ENCODE measurements around the gene KCNK5. TPM values are rescaled to one million over a fixed set of nuclear protein-coding genes. Genes with fewer than 3 reads are reported as not detected.

The KCNK5 gene
- total and polyA plus RNA-seq, 2 experiments from 2014 or later: 0.21 to 0.27 TPM

- Histone ChIP-seq H3K9me3 (ENCODE audit: low read depth) (no peaks in the 10 kb centered on the region), H3K4me1 (ENCODE audit: low read depth) (no peaks in the 10 kb centered on the region), H3K4me3 (no peak overlapping the region), H3K27ac (no peak overlapping the region), H3K27me3 (peaks cover 20% of the 10 kb centered on the region), H3K36me3 (no peaks in the 10 kb centered on the region)
- no peak for DNase-seq (ENCODE audit: low read depth in 1 of 2, low spot score in 1 of 2)
- TF ChIP-seq, protein P1, sequence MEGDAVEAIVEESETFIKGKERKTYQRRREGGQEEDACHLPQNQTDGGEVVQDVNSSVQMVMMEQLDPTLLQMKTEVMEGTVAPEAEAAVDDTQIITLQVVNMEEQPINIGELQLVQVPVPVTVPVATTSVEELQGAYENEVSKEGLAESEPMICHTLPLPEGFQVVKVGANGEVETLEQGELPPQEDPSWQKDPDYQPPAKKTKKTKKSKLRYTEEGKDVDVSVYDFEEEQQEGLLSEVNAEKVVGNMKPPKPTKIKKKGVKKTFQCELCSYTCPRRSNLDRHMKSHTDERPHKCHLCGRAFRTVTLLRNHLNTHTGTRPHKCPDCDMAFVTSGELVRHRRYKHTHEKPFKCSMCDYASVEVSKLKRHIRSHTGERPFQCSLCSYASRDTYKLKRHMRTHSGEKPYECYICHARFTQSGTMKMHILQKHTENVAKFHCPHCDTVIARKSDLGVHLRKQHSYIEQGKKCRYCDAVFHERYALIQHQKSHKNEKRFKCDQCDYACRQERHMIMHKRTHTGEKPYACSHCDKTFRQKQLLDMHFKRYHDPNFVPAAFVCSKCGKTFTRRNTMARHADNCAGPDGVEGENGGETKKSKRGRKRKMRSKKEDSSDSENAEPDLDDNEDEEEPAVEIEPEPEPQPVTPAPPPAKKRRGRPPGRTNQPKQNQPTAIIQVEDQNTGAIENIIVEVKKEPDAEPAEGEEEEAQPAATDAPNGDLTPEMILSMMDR (IDR thresholded peaks at IDR 0.05; ENCODE audit: low read depth, low read length): no peak
These were observed 56.9 kb downstream of the KCNK5 start for GRCh38 chr6:39172377-39172757.

- H3K27me3 ChIP-seq: peaks cover 26% of the 10 kb centered on the region
- H3K36me3 ChIP-seq: no peaks in the 10 kb centered on the region
- no peak for DNase-seq (ENCODE audit: low read depth in 1 of 2, low spot score in 1 of 2)
- H3K9me3 ChIP-seq (ENCODE audit: low read depth): no peaks in the 10 kb centered on the region
- no peak overlapping the region for H3K4me3 ChIP-seq
- H3K4me1 ChIP-seq (ENCODE audit: low read depth): no peaks in the 10 kb centered on the region
- H3K27ac ChIP-seq: no peak overlapping the region
- TF ChIP-seq, protein P1 (IDR thresholded peaks at IDR 0.05; ENCODE audit: low read depth, low read length): no peak
These were observed 57.5 kb downstream of the KCNK5 start for GRCh38 chr6:39171489-39172376.

- no peaks in the 10 kb centered on the region for H3K4me1 ChIP-seq (ENCODE audit: low read depth)
- H3K4me3 ChIP-seq: no peak overlapping the region
- H3K27me3 ChIP-seq: peaks cover 26% of the 10 kb centered on the region
- no peak for DNase-seq (ENCODE audit: low read depth in 1 of 2, low spot score in 1 of 2)
- no peaks in the 10 kb centered on the region for H3K36me3 ChIP-seq
- TF ChIP-seq, protein P1 (IDR thresholded peaks at IDR 0.05; ENCODE audit: low read depth, low read length): no peak
- H3K27ac ChIP-seq: no peak overlapping the region
- no peaks in the 10 kb centered on the region for H3K9me3 ChIP-seq (ENCODE audit: low read depth)
These were observed 58.4 kb downstream of the KCNK5 start for GRCh38 chr6:39170860-39171259.

- Histone ChIP-seq H3K4me1 (ENCODE audit: low read depth) (no peaks in the 10 kb centered on the region), H3K36me3 (no peaks in the 10 kb centered on the region), H3K4me3 (no peak overlapping the region), H3K27ac (no peak overlapping the region), H3K27me3 (peaks cover 26% of the 10 kb centered on the region), H3K9me3 (ENCODE audit: low read depth) (no peaks in the 10 kb centered on the region)
- TF ChIP-seq, protein P1 (IDR thresholded peaks at IDR 0.05; ENCODE audit: low read depth, low read length): no peak
- no peak for DNase-seq (ENCODE audit: low read depth in 1 of 2, low spot score in 1 of 2)
These were observed 58.9 kb downstream of the KCNK5 start for GRCh38 chr6:39170389-39170788.

DNA sequence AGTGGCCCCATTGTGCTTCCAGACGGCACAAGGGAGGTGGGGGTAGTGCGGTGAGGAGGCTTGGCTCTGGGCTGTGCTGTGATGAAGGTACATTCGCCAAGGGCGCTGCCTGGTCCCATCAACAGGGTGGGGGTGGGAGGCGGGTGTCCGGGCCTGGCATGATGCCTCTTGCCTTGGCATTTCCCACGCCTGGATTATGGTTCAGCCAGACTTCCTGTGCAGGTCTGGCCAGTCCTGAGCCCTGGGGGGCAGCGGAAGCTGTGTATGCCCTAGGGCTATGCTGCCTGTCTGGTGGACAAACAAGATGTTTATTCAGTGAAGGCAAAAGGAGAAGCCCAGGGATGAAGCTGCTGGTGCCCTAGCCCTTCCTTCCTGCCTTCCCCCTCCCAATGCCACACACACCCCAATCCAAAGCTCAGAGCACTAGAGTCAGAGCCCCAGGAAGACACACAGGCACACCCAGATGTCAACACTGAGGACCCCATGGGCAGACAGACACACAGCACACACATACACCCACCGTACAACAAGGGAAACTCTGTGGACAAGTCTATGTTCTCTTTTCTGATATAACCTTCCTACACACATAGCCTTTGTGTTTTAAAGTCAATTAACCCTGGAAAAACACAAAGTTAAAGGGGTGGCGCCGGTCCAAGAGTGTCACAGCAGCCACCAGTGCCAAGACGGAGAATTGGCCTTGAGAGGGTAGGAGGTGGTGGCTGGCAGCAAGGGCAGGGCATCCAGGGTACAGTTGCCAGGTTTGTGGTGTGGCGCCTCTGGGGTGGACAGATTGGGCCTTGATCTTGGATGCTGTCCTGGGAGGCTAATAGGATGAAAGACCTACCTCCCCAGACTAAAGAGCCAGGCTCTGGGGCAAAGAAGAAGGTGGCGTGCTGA, 59.6 kb downstream of the KCNK5 start:
- Histone ChIP-seq H3K4me1 (ENCODE audit: low read depth) (no peaks in the 10 kb centered on the region), H3K27me3 (peaks cover 26% of the 10 kb centered on the region), H3K27ac (no peak overlapping the region), H3K9me3 (ENCODE audit: low read depth) (no peaks in the 10 kb centered on the region), H3K4me3 (no peak overlapping the region), H3K36me3 (no peaks in the 10 kb centered on the region)
- TF ChIP-seq, protein P1 (IDR thresholded peaks at IDR 0.05; ENCODE audit: low read depth, low read length): no peak
- no peak for DNase-seq (ENCODE audit: low read depth in 1 of 2, low spot score in 1 of 2)

Measured in cardiac muscle cell (in vitro differentiated cells and primary cell).